HG02610 (cell line): ENCODE data around the gene REPIN1.

ENCODE experiments used
- ATAC-seq: cut with Tn5 transposase; IDR thresholded peaks from one replicate; pipeline ENCODE4 v1.9.1; 2021; ENCODE audit warnings: mild to moderate bottlenecking, moderate library complexity; ENCODE audit not compliant: unreplicated experiment

The REPIN1 gene

DNA sequence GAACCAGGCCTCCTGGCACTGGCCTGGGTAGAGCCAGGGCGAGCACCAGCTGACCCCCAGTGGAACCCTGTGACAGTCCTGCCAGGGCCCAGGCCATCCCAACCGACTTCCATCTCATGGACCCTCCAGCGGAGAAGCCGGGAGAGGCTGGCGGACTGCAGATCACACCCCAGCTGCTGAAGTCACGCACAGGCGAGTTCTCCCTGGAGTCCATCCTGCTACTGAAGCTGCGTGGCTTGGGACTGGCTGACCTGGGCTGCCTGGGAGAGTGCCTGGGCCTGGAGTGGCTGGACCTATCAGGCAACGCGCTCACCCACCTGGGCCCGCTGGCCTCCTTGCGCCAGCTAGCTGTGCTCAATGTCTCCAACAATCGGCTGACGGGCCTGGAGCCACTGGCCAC is 31.9 kb upstream of the REPIN1 start:
- no peak for ATAC-seq

DNA sequence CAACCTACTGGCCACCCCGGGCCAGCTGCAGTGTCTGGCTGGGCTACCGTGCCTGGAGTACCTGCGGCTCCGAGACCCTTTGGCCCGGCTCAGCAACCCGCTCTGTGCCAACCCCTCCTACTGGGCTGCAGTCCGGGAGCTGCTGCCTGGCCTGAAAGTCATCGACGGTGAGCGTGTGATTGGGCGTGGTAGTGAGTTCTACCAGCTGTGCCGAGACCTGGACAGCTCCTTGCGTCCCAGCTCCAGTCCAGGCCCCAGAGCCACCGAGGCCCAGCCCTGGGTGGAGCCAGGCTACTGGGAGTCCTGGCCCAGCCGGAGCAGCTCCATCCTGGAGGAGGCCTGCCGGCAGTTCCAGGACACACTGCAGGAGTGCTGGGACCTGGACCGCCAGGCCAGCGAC is 31.4 kb upstream of the REPIN1 start:
- no peak for ATAC-seq

DNA sequence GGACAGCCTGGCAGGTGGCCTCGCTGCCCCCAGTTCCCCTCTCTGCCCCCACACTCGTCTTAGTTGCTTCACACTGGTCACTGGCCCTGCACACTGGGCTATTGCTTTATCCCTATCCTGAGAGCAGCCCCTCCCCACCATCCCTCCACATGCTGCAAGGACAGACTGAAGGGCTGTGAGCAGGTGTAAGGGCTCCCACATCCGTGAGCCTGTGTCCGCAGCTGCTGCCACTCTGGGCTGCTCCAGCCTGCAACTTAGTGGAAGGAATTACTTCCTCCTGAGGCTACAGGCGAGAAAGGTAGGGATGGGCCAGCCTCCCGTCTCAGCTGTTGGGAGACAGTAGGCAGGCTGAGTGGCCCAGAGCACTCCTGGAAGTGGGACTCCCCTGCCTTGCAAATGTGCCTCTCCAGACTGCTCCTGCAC is 31.0 kb upstream of the REPIN1 start:
- no peak for ATAC-seq

DNA sequence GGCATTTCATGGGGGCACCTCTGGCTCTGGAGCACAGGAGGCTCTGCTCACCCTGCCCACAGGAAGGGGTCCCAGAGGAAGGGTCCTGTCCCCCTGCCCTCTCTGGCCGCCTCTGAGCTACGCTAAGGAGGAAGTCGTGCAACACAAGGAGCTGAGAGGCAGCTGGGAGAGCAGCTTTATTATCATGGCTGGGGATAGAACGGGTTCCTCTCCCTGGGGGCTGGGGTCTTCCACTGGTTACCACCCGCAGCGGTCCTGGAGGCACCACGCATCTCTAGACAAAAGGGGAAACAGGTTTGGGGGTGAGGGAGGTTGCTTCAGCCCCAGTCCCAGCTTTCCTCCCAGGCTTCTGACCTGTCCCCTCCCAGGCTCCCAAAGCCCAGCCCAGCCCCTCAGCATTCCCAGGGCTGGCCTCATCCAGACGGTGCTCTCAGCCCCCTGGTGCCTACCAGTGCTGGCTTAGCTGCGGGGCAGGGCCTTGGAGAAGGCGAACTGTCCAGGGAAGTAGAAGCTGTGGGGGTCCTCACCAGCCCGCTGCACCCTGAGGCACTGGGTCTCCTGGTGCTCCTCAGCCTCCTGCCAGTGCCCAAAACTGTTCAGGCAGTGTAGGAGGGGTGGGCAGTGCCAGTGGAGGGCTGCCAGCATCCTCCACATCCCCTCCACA is 30.3 kb upstream of the REPIN1 start:
- no peak for ATAC-seq

DNA sequence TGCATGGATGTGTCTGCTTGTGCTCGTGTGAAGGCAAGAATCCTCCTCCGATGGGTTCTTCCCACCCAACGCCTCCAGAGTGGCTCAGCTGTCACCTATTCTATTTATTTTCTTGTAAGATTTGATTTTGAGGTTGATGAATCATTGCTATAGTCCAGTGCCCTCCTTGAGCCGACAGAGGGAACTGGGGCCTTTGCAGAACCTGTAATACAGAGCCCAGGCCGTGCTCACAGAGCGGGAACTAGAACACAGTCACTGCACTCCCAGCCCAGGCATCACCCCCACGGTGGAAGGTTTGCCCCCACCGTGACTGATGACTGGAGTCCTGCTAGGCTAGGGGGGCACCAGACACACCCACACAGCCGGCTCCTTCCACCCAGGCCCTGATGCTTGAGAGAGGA is 29.2 kb upstream of the REPIN1 start:
- ATAC-seq = no peak

DNA sequence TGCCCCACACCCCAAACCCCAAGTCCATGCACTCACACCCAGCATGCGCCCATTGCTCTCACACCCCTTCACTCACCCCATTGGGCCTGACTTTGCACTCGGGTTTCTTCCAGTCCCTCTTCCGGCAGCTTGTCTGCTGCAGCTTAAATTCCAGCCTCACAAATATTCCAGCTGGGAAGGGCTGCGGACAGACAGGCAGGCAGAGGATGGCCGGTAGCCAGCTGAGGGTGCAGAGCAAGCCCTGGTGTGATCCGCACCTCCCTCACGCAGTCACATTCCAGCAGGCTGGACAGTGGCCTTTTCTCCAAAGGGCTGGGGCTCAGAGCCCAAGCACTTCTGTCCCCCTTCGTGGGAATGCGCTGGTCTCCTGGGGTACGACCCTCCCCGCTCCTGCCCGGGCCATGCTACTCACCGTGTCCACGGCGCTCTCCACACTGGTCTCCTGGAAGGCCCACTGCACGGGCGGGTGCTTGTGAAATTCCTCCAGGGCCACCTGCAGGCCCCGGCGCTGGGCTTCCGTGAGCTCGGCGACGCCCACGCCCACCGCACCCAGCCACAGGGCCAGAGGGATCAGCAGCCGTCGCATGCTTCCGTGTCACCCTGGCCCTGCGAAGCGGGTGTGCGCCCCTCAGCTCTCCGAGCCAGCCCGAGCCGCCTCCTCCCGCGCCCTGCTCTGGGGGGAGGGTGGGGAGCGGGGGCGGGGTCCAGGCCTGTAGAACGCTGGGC is 28.4 kb upstream of the REPIN1 start:
- no peak for ATAC-seq

DNA sequence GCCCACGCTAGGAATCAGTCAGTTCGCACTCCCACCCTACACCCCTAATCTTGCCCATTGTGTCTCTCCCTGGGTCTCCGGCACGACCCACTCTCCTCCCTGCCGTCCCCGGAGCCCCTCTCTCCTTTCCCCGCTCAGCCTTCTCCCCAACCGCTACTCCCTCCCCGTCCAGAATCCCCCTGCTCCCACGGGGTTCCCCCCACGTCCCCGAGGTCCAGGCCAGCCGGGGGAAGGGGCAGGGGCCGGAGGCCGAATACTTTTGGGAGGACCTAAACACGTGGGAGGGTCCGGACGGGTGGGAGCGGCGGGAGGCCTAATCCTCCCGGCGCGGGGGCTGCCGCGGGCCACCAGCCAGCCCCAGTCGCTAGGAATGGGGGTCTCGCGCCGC is 27.8 kb upstream of the REPIN1 start:
- ATAC-seq = no peak

DNA sequence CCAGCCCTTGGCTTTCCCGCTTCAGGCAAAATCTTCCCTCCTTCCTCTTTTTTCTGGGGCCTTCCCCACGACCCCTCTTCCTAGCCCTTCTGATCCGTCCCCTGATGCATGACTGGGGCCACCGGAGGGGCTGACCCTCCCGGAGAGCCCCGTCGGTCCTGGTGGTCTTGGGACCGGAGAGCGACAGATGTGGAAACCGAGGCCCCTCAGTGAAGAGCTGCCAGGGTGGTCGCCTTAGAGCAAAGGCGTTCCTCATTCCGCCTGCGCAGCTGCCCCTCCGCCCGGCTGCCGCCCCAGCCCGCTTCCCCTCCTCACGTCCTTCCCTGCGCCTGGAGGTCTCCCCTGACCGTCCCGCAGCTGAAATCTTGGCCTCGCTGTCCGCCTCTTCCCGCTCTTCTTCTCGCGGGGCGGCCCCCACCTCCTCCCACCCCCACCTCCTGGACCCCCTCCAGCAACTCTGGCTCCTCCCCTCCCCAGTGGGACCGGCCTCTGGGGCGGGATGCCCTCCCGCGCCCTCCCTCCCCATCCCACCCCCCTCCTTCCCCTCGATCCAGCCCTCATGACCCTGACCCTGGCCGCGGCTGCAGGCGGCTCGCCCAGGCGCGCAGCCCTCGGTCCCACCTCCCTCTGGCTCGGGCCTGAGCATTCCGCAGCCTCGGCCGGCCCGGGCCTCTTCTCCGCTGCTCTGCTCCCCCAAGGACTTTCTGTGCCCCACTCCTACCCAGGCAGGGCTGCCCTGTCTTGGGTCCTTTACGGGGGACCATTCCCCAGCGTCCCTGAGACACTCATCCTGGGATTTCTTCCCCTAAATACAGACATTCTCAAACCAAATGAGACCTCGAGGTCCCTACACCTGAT is 27.1 kb upstream of the REPIN1 start, which contains the start of gene RARRES2:
Gene RARRES2, minus strand, starts transcription at position 367 of the 858 bp plus-strand sequence. CDS start 1,020 bp downstream, outside the sequence.
- no peak for ATAC-seq

DNA sequence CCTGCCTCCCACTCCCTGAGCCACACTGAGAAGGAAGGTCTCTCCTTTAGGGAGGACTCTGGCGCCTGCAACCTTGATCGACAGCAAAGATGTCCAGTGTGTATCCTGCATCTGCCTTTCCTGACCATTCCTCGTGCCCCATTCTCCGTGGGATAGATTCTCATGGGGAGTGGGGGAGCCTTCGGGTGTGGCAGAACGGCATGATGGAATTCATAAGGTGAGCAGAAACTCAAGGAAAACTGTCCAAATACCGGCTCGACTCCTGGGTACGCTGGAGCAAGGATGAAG is 26.6 kb upstream of the REPIN1 start:
- ATAC-seq = no peak

DNA sequence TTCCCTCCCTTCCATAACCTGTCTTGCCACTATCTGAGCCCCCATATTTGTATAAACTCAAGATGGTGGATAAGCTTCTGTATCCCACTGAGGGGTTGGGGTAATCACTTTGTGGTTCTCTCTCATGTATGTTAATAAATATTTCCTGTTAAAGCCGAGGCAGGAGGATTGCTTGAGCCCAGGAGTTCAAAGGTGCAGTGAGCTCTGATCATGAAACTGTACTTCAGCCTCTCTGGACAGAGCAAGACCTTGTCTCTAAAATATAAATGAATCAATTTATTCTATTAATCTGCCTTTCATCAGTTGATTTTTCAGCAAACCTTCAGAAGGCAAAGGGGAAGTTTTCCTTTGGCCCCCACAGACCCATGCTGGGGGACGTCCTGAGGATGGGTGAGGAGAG is 25.4 kb upstream of the REPIN1 start:
- no peak for ATAC-seq

DNA sequence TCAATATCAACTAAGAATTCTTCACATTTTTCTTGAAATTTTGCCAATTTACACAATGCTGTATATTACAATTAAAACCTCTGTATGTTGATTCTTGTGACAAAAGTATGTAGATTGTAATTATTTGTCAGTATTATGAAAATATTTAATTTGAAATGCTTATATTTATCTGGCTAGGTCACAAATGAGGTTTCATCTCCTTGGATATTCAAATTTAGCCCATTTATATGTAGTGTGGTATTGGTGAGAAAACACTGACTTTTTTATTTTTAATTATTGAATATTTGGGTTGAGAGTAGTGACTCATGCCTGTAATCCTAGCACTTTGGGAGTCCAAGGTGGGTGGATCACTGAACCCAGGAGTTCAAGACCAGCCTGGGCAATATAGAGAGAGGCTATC is 24.3 kb upstream of the REPIN1 start:
- no peak for ATAC-seq

DNA sequence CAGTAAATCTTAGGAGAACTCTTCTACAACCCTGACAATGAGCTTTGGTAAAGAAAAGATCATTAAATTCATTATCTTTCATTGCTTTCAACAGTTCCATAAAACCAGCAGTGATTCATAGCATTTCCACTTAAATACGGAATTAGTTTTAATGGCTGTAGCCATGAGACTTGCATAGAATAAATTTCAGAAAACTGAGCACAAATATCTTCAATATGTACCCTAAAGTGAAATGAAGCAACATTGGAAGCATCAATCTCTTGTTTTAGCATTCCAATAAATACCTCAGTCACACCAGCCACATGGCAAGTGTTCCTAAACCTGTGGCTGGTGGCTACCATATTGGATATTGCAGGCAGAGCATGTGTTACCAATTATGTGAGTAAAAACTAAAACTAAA is 23.6 kb upstream of the REPIN1 start:
- ATAC-seq = no peak

DNA sequence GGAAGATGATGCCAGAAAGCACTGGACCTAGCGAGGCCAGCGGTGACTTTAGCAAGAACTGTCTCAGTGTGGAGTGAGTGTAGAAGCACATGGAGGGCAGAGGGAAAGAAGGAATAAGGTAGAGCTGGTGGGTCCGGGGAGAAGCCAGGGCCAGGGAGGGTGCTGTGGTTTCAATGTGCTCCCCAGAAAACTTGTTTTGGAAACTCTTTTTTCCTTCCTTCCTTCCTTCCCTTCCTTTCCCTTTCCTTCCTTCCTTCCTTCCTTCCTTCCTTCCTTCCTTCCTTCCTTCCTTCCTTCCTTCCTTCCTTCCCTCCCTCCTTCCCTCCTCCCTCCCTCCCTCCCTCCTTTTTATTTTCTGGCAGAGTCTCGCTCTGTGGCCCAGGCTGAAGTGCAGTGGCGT is 21.7 kb upstream of the REPIN1 start:
- ATAC-seq = no peak

DNA sequence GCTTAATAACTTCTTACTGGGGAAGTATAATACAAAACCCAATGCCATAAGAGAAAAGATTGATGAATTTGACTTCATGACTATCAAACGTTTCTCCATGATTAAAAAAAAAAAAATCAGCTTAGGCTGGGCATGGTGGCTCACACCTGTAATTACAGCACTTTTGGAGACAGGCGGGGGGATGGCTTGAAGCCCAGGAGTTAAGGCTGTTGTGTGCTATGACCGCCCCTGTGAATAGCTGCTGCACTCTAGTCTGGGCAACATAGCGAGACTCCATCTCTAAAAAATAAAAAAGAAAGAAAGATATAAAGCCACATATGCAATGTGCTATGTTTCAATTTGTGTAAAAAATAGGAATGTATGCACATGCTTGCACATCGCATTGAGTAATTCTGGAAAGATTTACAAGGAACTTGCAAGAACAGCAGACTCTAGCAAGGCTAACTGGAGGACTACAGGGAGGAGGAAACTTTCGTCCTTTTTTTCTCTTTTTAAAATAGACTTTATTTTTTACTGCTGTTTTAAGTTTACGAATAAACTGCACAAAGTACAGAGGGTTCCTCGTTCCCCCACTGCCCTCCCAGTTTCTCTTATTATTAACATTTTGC is 16.9 kb upstream of the REPIN1 start:
- ATAC-seq = no peak

DNA sequence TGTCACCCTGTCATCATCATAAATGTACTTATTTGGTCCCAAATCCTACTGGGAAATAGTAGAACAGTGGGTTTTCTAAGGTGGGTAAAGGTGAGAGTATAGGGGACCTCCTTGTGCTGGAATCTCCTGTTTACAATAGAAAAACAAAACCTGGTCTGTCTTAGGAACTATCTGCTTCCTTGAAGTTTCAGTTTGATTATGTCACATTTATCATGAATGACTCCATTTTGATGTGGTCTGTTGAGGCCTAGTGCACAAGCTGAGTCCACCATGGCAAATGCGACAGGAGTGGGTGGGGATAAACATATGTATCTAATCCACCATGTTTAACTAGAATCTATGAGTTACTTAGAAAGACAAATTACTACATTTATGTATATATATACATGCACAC is 13.0 kb upstream of the REPIN1 start:
- no peak for ATAC-seq

DNA sequence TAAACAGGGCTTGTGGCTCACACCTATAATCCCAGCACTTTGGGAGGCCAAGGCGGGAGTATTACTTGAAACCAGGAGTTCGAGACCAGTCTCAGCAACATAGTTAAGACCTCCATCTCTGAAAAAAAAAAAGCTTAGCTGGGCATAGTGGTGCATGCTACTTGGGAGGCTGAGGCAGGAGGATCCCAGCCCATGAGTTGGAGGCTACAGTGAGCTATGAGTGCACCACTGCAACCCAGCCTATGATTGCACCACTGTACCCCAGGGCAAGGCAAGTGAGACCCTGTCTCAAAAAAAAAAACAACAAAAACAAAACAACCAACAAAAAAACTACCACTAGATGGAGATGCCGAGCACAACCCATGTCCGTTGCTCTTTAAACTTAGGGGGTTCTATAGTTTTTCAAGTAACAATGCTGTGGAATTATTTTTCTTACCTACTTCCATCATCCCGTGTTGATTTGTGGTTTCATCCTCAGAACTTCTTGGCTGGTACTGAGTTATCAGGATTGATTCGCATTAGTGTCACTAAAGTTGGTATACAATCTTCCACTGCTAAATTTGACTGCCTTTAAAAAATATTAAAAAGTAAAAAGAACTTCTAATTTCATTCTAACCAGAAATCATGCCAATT is 12.2 kb upstream of the REPIN1 start:
- ATAC-seq = no peak

DNA sequence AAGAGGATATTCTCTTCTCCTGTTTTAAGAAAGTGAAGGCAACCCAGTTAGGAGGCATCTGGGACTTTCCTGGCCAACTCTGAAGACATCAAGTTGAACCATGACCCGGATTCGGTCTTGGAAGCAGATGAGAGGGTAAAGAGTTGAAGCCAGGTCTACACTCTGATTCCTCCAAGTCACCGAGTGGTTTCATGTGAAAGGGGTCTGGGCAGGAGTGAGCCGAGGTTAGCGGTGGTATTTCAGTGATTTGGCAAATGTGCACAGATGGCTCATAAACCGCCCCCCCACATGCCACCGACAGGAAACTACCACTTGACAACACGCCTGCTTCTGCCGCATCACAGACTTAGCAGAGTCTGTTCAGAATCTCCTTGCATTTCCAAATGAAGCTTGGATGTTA is 11.4 kb upstream of the REPIN1 start:
- peak; percentile 42 for ATAC-seq

DNA sequence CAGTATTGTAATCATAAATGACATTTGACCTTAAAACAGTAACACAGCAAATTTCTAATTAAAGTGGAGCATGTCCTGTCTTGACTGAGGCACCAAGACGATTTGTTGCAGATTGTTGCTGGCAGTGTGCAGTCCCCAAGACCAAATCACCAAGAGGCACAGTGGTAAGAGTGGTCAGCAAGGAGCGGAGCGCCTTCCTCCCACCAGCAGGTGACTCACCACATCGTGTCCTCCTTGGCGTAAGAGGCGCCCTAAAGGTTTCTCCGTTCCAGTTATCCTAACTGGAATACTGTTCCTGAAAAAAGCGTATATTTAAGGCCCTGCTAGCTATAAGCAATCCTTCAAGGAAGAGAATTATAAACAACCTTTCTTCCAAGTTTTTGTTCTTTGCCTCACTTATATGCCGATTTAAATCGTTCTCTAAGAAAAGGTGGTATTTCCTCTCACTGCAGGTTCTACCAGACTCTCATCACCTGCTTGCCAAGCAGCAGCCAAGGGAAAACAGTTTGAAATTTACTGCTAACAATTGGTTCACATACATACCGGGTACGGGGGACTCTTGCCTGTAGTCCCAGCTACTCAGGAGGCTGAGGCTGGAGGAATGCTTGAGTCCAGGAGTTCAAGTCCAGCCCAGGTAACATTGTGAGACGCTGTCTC is 10.7 kb upstream of the REPIN1 start:
- ATAC-seq = peak; percentile 17

DNA sequence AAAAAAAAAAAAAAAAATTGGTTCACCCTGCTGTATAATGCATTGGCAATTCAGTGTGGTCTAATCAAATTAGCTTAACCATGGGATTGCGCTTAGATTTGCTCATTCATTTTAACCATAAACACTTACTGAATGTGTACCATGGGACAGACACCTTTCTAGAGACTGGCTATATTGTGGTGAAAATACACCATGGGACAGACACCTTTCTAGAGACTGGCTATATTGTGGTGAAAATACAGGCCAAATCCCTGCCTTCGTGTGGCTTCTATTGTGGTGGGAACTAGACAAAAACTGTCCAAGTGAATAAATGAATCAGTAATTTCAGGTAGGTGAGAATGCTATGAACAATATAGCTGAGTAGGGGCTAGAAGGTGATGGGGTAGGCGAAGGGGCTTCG is 10.2 kb upstream of the REPIN1 start:
- no peak for ATAC-seq

DNA sequence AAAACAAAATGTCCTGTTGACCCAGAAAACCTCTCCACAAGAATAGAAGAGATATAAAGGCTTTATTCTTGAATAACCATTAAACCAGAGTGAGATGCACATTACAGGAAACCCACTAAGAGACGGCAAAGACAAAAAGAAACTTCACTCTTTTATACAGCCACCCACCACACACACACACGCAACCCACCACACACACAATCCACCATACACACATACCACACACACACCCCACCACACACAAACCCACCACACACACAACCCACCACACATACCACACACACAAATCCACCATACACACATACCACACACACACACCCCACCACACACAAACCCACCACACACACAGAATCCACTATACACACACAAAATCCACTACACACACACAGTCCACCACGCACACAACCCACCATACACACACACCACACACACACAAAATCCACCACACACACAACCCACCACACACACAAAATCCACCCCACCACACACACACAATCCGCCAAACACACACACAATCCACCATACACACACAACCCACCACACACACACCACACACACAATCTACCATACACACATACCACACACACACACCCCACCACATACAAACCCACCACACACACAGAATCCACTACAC is 9.5 kb upstream of the REPIN1 start:
- ATAC-seq = no peak
